ENCODE results near the gene IFI6.
A peak's percentile ranks its signal among the peaks of the same experiment; 100 is the strongest.

The IFI6 gene

DNA sequence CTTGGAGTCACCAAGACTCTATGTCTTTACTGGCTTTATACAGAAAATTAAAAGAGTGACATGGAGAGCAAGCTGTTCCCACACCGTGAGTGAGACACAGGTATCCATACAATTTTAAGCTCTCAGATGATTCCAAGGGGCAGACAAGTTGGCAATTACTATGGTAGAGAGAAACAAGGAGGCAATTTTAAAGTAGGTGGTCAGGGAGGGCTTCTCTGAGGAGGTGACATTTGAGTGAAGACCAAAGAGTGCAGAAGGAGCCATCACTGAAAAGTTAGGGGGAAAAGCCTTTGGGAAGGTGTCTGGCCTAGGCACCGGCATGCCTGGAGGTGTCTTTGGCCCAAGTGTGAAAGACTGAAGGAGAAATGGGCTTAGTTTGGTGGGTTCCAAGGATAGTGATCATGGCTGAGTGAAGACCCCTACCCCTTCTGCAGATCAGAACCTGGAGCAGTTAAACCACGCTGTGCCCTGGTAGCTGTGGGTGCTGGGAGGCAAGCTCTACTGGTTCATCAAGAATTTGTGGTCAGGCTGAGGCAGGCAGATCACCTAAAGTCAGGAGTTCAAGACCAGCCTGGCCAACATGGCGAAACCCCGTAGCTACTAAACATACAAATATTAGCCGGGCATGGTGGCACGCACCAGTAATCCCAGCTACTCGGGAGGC, 10.4 kb downstream of the IFI6 start:
- H3K9me3 Mint-ChIP-seq = no peaks in the 10 kb centered on the region
- peak overlapping the region; percentile 95 for H3K27ac Mint-ChIP-seq
- H3K36me3 Mint-ChIP-seq = peaks cover 5% of the 10 kb centered on the region
- no peaks in the 10 kb centered on the region for H3K27me3 Mint-ChIP-seq
- H3K4me3 Mint-ChIP-seq = peak overlapping the region; percentile 54
- peaks cover 46% of the 10 kb centered on the region for H3K4me1 Mint-ChIP-seq

DNA sequence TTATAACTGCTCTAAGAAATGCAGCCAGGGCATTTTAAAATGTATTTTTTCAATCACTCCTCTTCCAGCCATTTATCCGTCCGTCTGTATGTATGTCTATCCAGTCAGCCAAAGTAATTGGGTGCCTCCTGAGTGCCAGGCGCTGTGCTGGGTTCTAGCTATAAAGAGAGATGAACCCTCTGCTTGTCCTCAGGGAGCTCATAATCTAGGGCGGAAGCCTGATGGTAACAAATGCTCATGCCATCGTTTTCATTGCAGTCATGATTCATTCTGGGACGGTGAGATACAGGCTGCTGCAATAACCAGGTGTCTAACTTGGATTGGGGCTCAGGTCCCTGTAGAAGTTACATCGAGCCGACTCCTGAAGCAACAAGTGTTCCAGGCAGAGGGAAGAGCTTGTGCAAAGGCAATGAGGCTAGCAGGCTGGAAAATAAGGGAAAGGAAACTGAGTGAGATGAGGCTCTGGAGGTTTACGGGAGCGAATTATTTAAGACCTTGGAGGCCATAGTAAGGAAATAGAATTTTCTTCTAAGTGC, 11.6 kb downstream of the IFI6 start:
- Mint-ChIP-seq H3K27me3 (no peaks in the 10 kb centered on the region), H3K27ac (peak overlapping the region; percentile 95), H3K9me3 (no peaks in the 10 kb centered on the region), H3K36me3 (no peaks in the 10 kb centered on the region), H3K4me1 (peaks cover 46% of the 10 kb centered on the region), H3K4me3 (peak overlapping the region; percentile 95)

DNA sequence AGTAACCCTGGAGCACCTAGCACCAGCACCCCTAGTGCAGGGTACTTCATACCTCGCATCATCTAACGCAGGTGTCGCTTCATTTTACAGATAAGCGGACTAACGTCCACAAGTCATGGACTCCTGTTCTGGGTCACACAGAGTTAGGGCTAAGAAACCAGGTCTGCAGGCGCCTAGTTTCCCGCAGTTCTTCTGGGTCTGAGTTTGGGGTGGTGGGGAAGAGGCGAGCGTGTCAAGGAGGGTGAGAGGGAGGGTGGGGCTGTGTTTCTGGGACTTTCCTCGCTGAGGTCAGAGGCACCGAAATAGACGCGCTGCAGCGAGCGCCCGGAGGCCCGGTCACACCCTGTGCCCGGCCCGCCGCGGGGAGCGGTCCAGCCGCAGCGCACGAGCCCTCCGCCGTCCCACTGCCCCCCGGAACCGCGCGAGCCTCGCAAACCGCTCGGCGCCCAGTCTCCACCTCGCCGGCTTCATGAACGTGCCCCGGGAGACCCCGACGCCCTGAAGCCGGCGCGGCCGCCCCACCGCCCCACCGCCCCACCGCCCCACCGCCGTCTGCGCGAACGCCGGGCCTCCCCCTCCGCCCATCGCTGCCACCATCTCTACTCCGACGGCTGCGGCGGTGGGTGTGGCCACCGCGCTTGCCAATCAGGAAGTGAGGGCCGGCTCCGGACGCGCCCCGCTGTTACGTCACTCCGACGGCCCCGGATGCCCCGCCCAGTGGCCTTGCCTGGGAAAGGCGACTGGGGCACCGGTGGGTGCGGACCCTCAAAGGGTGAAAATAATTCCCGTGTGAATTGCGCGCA, 12.3 kb downstream of the IFI6 start:
- Mint-ChIP-seq H3K4me3 (peak overlapping the region; percentile 95), H3K27me3 (no peaks in the 10 kb centered on the region), H3K27ac (peak overlapping the region; percentile 95), H3K9me3 (no peaks in the 10 kb centered on the region), H3K36me3 (no peaks in the 10 kb centered on the region), H3K4me1 (peaks cover 51% of the 10 kb centered on the region)

DNA sequence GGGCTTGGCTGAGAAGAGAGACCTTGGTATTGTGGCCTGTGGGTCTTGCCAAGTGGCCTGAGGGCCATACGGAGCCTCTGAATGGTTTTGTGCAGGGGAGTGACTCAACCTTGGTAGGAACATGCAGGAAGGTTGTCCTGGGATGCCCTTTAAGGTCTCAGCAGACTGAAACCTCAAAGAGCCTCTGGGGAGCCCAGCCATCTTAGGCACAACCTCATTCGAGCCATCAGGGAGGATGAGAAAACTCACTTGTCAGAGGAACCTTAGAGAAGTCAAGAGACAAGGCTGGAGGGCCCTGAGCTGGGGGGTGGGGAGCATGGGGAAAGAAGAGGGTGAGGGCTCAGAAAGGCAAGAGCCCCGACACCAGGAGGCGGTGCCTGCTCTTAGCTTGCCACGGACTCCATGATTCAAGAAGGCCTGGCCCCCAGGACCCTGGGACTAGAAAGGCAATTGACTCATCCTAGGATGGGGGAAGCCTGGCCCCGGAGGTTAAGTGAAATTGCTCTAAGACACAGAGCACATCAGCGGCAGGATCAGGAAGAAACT, 13.0 kb downstream of the IFI6 start:
- H3K4me1 Mint-ChIP-seq = peaks cover 51% of the 10 kb centered on the region
- peak overlapping the region; percentile 82 for H3K4me3 Mint-ChIP-seq
- peak overlapping the region; percentile 95 for H3K27ac Mint-ChIP-seq
- H3K36me3 Mint-ChIP-seq = no peaks in the 10 kb centered on the region
- no peaks in the 10 kb centered on the region for H3K27me3 Mint-ChIP-seq
- no peaks in the 10 kb centered on the region for H3K9me3 Mint-ChIP-seq

DNA sequence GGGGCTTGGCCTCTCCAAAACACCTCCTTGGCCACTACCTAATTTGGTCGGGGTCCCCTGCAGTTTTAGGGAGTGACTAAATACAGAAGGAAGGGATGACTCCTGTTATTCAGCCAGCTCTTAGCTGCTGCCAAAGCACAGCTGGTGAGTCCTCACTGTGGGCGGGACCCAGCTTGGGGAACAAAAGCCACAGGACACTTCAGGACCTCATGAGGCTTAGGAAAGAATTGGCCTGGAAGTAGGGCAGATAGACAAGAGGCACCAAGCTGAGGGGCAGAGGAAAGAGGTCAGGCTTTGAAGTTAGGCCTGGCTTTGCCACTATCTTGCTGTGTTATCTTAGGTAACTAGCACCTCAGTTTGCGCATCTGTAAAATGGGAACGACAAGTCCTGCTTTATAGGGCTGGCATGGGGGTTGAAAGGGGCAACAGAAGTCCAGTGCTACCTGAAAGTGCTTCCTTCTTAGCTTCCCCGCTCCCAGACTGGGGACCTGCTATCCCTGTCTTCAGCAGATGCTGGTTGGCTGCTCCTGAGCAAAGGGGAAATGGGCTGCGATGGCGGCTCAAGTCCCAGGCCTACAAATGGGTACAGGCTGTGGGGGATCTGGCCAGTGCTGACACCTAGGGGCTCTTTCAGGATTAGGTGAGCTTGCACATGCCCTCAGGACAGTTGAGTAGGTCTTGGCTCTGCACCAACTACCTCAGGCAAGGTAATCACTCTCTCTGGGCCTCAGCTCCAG, 15.7 kb downstream of the IFI6 start:
- peaks cover 34% of the 10 kb centered on the region for H3K4me1 Mint-ChIP-seq
- no peaks in the 10 kb centered on the region for H3K27me3 Mint-ChIP-seq
- no peak overlapping the region for H3K4me3 Mint-ChIP-seq
- no peaks in the 10 kb centered on the region for H3K36me3 Mint-ChIP-seq
- no peaks in the 10 kb centered on the region for H3K9me3 Mint-ChIP-seq
- H3K27ac Mint-ChIP-seq = no peak overlapping the region

DNA sequence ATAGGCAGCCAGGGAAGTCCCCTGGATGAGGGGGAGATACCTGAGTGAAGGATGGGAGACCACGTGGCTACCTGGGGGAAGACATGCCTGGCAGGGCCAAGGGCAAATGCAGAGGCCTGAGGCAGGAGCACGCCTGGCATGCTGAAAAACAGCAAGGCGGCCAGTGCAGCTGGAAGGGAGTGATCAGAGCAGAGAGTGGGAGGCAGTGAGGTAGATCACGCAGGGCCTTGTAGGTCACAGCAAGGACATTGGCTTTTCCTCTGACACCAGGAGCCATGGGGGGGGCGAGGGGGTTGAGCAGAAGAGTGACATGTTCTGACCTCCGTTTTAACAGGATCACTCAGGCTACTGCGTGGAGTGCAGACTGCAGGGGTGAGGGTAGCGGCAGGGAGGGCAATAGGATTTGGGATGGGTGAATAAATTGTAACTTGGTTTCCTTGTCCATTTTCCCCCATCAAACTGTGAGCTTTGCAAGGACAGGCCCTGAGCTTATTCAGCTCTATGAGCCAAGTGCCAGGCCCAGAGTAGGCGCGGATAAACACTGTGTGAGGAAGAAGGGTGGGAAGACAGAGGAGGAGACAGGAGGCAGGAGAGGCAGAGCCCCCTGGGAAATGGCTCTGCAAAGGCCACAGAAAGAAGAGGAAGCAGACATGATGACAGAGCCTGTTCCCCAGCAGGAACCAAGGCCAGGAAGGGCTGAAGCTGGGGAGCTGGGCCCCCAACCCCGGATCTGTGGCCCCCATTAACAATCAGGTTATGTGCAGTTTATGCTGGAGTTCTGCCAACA, 16.6 kb downstream of the IFI6 start:
- Mint-ChIP-seq H3K9me3 (no peaks in the 10 kb centered on the region), H3K27me3 (no peaks in the 10 kb centered on the region), H3K4me1 (peaks cover 34% of the 10 kb centered on the region), H3K4me3 (no peak overlapping the region), H3K27ac (no peak overlapping the region), H3K36me3 (no peaks in the 10 kb centered on the region)

DNA sequence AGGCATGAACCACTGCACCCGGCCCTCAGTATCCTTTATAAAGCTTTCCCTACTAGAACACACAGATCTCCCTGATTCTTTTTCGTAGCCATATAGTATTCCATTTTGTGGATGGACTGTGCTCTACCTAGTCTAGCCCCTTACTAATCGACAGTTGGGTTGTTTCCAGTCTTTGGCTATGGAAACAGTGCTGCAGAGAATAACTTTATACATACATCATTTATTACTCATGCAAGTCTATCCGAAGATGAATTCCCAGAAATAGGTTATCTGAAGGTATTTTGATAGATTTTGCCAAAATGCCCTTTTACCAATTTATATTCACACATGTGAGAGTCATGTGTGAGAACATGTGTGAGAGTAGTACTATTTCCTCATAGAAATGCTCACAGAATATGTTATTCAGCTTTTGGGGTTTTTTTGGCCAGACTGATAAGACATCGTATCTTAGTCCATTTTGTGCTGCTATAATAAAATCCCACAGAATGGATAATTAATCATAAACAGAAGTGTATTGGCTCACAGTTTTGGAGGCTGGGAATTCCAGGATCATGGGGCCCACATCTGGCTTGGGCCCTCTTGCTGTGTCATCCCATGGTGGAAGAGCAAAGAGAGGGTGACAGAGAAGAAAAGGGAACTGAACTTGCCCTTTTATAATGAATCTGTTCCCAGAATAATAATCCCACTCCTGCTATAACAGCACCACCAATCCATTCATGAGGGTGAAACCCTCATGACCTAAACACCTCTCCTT, 19.7 kb downstream of the IFI6 start:
- Mint-ChIP-seq H3K4me3 (no peak overlapping the region), H3K27me3 (no peaks in the 10 kb centered on the region), H3K9me3 (no peaks in the 10 kb centered on the region), H3K4me1 (peaks cover 23% of the 10 kb centered on the region), H3K27ac (peak overlapping the region; percentile 30), H3K36me3 (no peaks in the 10 kb centered on the region)

DNA sequence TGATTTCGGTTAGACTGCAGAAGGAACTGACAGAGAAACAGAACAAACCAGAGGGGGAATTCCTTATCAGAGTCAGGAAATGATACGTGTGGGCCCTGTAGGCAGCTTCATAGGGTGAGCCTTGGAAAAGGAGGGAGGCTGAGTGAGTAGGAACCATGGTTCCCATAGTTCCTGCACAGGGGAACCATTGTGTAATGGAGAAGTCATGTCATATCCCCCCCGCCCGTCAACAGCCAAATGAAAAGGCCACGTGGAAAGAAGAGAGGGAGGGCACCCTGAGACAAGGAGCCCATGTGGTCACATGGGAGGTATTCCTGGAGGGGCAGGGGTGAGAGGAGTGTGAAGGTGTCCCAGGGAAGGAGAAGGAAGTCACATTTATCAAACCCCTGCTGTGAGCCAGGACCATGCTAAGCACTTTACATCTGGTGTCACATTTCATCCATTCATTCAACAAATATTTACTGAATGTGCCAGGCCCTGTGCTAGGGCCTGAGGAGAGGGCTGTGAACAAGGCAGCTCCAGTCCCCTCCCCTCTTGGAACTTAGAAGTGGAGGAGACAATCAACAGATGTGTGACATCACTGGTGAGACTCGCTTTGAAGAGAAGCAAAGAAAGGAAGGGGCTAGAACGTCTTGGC, 21.3 kb downstream of the IFI6 start:
- Mint-ChIP-seq H3K27me3 (no peaks in the 10 kb centered on the region), H3K4me3 (no peak overlapping the region), H3K36me3 (no peaks in the 10 kb centered on the region), H3K4me1 (peaks cover 23% of the 10 kb centered on the region), H3K27ac (no peak overlapping the region), H3K9me3 (no peaks in the 10 kb centered on the region)

DNA sequence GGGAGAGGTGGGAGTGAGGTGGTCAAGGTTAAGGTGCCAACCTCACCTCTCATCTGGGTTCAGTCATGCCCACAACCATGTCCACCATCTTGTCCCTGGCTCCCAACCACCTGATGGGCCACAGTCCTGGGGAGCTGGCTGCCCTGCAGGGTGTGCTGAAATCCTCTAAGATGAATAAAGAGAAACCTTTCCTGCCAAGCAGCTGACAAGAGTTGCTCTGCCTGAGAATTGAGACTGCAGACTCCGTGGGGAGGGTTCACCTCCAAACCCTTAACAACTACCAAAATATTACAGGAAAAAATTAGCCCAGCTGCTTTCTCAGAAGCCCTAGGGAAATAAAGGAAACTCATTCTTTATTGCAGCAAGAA, 21.8 kb downstream of the IFI6 start:
- Mint-ChIP-seq H3K36me3 (no peaks in the 10 kb centered on the region), H3K9me3 (no peaks in the 10 kb centered on the region), H3K4me3 (no peak overlapping the region), H3K27me3 (no peaks in the 10 kb centered on the region), H3K27ac (peak overlapping the region; percentile 52), H3K4me1 (peaks cover 25% of the 10 kb centered on the region)

DNA sequence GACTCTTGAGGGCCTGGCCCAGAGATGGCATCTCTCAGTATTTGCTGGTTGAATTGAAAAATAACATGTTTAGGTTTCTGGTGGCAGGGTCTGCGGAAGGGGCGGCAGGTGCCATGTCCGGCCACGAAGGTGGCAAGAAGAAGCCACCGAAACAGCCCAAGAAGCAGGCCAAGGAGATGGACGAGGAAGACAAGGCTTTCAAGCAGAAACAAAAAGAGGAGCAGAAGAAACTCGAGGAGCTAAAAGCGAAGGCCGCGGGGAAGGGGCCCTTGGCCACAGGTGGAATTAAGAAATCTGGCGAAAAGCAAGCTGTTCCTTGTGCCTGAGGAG, 22.7 kb downstream of the IFI6 start:
- Mint-ChIP-seq H3K4me1 (peaks cover 27% of the 10 kb centered on the region), H3K36me3 (no peaks in the 10 kb centered on the region), H3K27me3 (no peaks in the 10 kb centered on the region), H3K4me3 (no peak overlapping the region), H3K27ac (no peak overlapping the region), H3K9me3 (no peaks in the 10 kb centered on the region)

DNA sequence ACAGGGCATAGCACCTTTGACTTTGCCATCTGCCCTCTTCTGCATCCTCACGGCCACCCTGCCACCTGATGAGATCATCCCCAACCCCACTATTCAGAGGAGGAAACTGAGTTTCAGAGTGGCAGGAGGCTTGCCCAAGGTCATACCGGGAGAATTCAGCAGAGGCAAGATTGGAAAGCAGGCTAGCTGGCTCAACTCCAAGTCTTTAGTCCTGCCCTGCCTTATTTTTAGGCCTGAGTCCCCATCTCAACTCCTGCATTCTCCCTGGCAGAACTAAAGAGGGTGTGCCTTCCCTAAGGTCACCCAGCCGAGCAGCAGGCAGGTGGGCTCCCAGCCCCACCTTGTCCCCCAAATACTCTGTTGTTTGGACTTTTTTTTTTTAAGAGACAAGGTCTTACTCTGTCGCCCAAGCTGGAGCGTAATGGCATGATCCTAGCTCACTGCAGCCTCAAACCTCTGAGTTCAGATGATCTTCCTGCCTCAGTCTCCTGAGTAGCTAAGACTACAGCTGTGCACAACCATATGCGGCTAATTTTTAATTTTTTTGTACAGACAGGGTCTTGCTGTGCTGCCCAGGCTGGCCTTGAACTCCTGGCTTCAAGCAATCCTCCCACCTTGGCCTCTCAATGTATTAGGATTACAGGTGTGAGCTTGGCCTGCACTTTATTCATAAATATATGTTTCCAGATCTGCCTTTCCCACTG, 23.2 kb downstream of the IFI6 start:
- Mint-ChIP-seq H3K4me1 (peaks cover 32% of the 10 kb centered on the region), H3K4me3 (no peak overlapping the region), H3K27ac (no peak overlapping the region), H3K9me3 (no peaks in the 10 kb centered on the region), H3K36me3 (no peaks in the 10 kb centered on the region), H3K27me3 (no peaks in the 10 kb centered on the region)

DNA sequence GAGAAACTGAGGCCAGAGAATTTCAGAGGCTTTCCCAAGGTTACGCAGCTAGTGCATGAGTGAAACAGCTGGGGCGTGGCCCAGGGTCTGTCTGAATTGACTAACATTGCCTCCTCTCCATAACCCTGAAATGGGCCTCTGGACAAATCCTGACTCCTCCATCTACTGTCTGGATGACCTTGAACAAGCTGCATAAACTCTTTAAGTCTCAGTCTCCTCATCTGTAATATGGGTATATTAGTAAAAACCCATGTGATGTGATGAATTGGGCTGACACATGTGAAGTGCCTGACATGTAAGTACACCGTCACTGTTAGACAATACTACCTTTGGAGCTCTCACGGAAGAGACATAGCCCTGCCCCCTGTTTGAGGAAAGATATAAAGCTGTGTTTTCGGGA, 24.7 kb downstream of the IFI6 start:
- no peak overlapping the region for H3K4me3 Mint-ChIP-seq
- no peaks in the 10 kb centered on the region for H3K36me3 Mint-ChIP-seq
- no peaks in the 10 kb centered on the region for H3K27me3 Mint-ChIP-seq
- peaks cover 37% of the 10 kb centered on the region for H3K4me1 Mint-ChIP-seq
- H3K27ac Mint-ChIP-seq = no peak overlapping the region
- H3K9me3 Mint-ChIP-seq = no peaks in the 10 kb centered on the region

DNA sequence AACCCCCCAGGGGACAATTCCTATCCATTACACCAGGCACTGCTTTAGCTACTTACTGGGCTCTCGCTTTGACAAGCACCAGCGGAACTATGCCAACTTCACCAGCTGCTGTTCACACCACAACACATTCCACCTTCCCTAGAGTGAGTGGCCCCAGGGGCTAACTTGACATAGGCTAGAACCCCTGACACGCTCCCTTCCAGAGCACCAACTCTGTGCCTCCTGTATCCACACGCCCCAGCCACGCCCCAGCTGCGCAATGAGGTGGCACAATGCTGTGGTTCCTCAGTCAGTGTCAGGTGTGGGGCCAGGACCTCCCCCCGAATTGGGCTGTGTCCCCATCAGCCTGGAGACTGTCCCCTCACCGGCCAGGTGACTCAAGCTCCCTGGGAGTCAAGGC, 25.3 kb downstream of the IFI6 start:
- Mint-ChIP-seq H3K9me3 (no peaks in the 10 kb centered on the region), H3K4me1 (peaks cover 34% of the 10 kb centered on the region), H3K27ac (no peak overlapping the region), H3K27me3 (no peaks in the 10 kb centered on the region), H3K4me3 (no peak overlapping the region), H3K36me3 (no peaks in the 10 kb centered on the region)

DNA sequence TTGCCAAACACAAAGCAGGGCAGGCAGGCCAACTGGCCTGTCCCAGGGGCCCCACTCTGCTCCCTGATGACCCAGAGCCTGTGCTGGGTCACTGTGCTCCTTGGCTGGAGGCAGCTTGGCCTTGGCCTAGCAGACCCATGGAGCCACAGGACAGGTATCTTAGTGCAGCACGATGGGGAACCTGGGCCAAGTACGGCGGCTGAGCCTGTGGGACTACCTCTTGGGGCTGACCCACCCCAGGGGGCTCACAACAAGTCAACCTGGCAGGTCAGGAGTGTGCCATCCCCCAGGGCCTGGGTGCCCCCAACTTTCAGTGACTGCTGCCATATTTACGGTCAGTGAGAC, 26.9 kb downstream of the IFI6 start:
- no peaks in the 10 kb centered on the region for H3K36me3 Mint-ChIP-seq
- H3K9me3 Mint-ChIP-seq = no peaks in the 10 kb centered on the region
- no peak overlapping the region for H3K27ac Mint-ChIP-seq
- H3K27me3 Mint-ChIP-seq = no peaks in the 10 kb centered on the region
- H3K4me1 Mint-ChIP-seq = peaks cover 22% of the 10 kb centered on the region
- no peak overlapping the region for H3K4me3 Mint-ChIP-seq
